Measurements from ENCODE around the gene RARG.
"Not testable (repeated sequence)": the region's sequence is repeated elsewhere in the genome, so short reads cannot be mapped to it uniquely, and the experiment has no call there.

RARG gene

DNA sequence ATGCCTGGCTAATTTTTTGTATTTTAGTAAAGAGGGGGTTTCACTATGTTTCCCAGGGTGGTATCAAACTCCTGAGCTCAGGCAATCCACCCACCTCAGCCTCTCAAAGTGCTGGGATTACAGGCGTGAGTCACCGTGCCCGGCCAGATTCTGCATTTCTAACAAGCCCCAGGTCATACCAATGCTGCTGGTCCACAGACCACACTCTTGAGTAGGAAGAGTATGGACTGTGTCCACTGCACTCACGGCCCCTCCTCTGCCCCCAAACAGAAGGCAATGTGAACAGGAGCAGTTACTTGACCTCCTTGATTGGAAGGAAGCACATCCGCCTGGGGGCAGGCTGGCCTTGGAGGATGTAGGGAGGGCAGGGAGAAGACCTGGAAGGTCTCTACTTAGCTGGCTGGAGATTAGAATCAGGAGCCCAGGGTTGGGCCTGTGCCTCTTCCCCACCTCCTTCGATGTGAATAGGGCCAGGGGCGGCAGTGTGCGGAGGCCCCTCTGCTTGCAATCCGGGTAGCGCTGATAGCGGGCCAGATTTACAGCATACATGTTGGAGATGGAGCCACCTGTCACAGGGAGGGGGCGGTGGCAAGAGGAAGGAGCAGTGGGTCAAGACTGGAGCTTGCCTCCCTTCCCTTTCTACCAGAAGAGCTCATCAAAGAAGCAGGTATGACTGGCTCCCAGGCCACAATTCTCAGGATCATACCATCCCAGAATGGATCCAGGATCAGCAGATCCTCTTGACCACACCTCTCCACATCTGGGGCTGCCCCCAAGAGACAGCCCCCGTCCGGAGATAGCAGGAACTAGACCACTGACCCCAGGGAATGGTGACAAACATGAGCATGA, 60.9 kb downstream of the RARG start:
- no peak for DNase-seq (ENCODE audit: low read depth in 2 of 2)

DNA sequence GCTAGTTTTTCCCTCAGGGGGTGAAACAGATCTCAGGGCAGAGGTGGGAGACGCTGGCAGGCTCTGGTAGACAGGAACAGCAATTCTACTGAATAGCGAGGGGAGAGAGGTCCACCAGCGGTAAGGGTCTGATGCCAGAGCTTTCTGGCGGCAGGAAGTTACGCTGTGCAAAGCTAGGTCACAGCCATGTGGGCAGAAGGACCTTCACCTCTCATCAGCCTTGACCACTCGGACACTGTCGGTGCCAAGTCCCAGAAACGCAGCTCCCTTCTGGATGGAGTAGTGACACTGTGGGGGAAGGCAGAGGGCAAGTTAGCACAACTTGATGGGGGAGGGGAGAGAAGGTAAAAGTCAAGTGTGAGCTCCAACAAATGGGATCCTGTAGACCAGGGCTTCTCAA, 61.8 kb downstream of the RARG start:
- DNase-seq (ENCODE audit: low read depth in 2 of 2) = no peak

DNA sequence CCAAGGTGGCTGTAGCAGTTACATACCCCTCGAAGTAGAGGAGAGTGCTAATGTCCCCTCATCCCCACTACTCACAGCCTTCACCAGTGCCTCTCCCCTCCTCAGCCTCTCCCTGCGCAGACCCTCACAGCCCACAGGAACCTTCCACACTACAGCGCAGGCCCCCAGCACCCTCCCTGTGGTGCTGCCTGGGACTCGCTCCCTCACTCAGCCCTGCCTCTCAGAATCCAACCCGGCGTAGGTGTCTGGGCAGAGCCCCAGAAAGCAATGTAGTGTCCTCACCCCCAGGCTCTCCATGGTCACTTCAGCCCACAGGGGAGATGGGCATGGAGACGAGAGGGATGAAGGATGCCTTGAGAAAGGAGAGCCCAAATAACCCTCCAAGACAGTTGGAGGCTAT, 62.4 kb downstream of the RARG start:
- DNase-seq (ENCODE audit: low read depth in 2 of 2) = no peak

DNA sequence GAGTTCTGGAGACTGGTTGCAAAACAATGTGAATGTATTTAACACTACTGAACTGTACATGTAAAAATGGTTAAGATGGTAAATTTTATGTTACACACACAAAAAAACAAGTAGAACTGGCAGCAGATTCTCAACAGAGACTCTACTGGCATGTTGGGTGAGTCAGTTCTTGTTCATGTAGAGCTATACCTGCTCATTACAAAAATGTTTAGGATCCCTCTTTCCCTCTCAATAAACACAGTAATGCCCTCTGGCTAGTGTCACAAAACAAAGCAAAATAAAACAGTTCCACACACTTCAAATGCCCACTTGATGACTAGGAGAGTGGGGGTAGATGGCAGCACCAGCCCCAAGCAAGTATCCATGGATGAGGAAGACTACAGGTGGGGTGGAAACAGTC, 65.2 kb downstream of the RARG start:
- DNase-seq (ENCODE audit: low read depth in 2 of 2) = no peak

DNA sequence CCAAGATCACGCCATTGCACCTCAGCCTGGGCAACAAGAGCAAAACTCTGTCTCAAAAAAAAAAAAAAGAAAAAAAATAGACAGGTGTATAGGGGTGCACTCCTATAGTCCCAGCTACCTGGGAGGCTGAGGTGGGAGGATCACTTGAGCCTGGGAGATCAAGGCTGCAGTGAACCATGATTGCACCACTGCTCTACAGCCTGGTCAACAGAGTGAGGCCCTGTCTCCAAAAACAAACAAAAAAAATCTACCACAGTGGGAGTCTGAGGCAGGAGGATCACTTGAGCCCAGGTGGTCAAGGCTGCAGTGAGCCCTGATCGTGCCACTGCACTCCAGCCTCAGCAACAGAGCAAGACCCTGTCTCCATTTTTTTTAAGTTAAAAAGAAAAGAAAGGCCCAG, 69.0 kb downstream of the RARG start:
- DNase-seq (ENCODE audit: low read depth in 2 of 2) = not testable (repeated sequence)

GRCh38 chr12:53161119-53161911, 70.7 kb downstream of the RARG start:
- DNase-seq (ENCODE audit: low read depth in 2 of 2) = no peak

- DNase-seq (ENCODE audit: low read depth in 2 of 2) = no peak
These were observed 71.3 kb downstream of the RARG start for GRCh38 chr12:53160673-53161072.
